Transverse colon (tissue), 4 donors: ENCODE data around the gene PDE6D. TPM values are rescaled to one million over a fixed set of nuclear protein-coding genes. Genes with fewer than 3 reads are reported as not detected.

Experiments used
- DNase-seq: peaks from one replicate; pipeline ENCODE4 v3.0.0-alpha.2; 2019
- H3K27ac ChIP-seq, 4 donors: fragments of 200-600 bp; sonication (generic); 2 replicates each; pipeline ENCODE4 v1.5.1; 2016 to 2018; ENCODE audit warnings: inconsistent platforms in 4 of 4
- H3K27me3 ChIP-seq: fragments of 200-600 bp; sonication (generic); 2 replicates; pipeline ENCODE4 v1.5.1; 2017; ENCODE audit warnings: inconsistent platforms
- H3K36me3 ChIP-seq, 4 donors: fragments of 200-600 bp; sonication (generic); 2 replicates each; pipeline ENCODE4 v1.5.1; 2017 to 2019; ENCODE audit warnings: inconsistent platforms in 4 of 4
- H3K4me1 ChIP-seq, 4 donors: fragments of 200-600 bp; sonication (generic); 2 replicates each; pipeline ENCODE4 v1.5.1; 2017 to 2020; ENCODE audit warnings: inconsistent platforms in 4 of 4
- H3K4me3 ChIP-seq, 4 donors: fragments of 200-600 bp; sonication (generic); 1 replicate in 1 of 4; 2 replicates in 3 of 4; pipeline versions ENCODE4 v1.5.1 to v1.6.1; 2017 to 2019; ENCODE audit warnings: inconsistent platforms in 4 of 4
- H3K9me3 ChIP-seq, 2 donors: fragments of 200-600 bp; sonication (generic); 2 replicates each; pipeline ENCODE4 v1.5.1; 2017 to 2019; ENCODE audit warnings: inconsistent platforms in 2 of 2
- EP300 ChIP-seq: sonication (generic); formaldehyde crosslinking; IDR thresholded peaks from one replicate; pipeline ENCODE4 v1.6.1; 2017; ENCODE audit warnings: antibody characterized with exemption, low read depth
- POLR2A ChIP-seq: fragments of 450-650 bp; IDR thresholded peaks from one replicate; pipeline ENCODE4 v1.6.1; 2016; ENCODE audit warnings: antibody characterized with exemption, mild to moderate bottlenecking, moderate library complexity
- POLR2AphosphoS5 ChIP-seq, 3 donors: sonication (generic); formaldehyde crosslinking; IDR thresholded peaks; one replicate each; pipeline ENCODE4 v1.6.1; 2016; ENCODE audit warnings: antibody characterized with exemption in 3 of 3
- WGBS, 2 donors: methylation state at CpG; one replicate each; pipeline ENCODE4 v1.1.5; 2018; ENCODE audit warnings: low coverage in 1 of 2; 5-methylcytosine and 5-hydroxymethylcytosine counted together
- in situ Hi-C, 4 donors: fragments of 200-750 bp; cut with MboI; loops; one replicate each; pipeline versions ENCODE4 v1.15.0 to v1.15.1; 2017; ENCODE audit warnings: low sequenced_read_pairs in 3 of 4, low pct_ligation_motif_present in 1 of 4, low pct_unique_long_range_greater_than_20kb in 1 of 4
- intact Hi-C: fragments of 100-400 bp; cut with DNase I; formaldehyde crosslinking; loops from one replicate; pipeline ENCODE4 v1.15.1; 2023; ENCODE audit warnings: low total_unique reads
- total RNA-seq, 4 donors: library from RNA; depleted of rRNA; stranded (reverse); fragments of >200 nt; gene quantifications; one replicate each; pipeline ENCODE4 v1.1.0, GENCODE V29; 2016
- TF ChIP-seq, protein P1 (sequence below), 5 experiments: fragments of 200-600 bp in 3 of 5; fragments of 450-650 bp in 2 of 5; sonication (generic) in 3 of 5; IDR thresholded peaks; 1 replicate in 2 of 5; 2 replicates in 3 of 5; pipeline ENCODE4 v1.5.1; 2016 to 2017; ENCODE audit warnings: antibody characterized with exemption in 5 of 5, inconsistent platforms in 3 of 5, mild to moderate bottlenecking in 2 of 5, moderate library complexity in 1 of 5

PDE6D gene
- total RNA-seq, 4 donors from 2014 or later = 4.8 to 34.1 (median 20.7) TPM

DNA sequence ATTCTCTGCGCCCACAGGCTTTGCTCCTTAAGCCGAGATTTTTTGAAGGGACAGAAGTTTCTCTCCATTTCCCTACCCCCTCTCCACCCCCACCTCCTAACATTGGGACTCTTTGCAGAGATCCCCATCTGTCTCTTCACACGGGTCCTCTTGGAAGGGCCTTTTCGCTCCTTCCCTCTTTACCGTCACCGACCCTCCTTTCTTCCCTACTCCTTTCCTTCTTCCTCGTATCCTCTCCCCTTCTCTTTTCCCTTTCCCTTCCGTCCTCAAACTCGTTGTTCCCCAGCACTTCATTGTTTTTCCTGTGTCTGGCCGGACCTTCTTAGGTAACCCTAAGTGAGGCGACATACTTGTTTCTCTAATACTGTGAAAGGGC is 5.8 kb upstream of the PDE6D start:
- in situ Hi-C loops = no loop called here
- intact Hi-C loops = no loop called here
- TF ChIP-seq, protein P1, sequence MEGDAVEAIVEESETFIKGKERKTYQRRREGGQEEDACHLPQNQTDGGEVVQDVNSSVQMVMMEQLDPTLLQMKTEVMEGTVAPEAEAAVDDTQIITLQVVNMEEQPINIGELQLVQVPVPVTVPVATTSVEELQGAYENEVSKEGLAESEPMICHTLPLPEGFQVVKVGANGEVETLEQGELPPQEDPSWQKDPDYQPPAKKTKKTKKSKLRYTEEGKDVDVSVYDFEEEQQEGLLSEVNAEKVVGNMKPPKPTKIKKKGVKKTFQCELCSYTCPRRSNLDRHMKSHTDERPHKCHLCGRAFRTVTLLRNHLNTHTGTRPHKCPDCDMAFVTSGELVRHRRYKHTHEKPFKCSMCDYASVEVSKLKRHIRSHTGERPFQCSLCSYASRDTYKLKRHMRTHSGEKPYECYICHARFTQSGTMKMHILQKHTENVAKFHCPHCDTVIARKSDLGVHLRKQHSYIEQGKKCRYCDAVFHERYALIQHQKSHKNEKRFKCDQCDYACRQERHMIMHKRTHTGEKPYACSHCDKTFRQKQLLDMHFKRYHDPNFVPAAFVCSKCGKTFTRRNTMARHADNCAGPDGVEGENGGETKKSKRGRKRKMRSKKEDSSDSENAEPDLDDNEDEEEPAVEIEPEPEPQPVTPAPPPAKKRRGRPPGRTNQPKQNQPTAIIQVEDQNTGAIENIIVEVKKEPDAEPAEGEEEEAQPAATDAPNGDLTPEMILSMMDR (IDR thresholded peaks at IDR 0.05) = peak in 1 of 5 experiments; percentile 2
- TF ChIP-seq POLR2A = no peak
- Histone ChIP-seq H3K4me1 (peaks cover 15 to 50% (median 38%) of the 10 kb centered on the region in 4 donors), H3K27me3 (no peaks in the 10 kb centered on the region), H3K4me3 (peak overlapping the region; percentile 72 to 97 (median 88)), H3K27ac (peak overlapping the region; percentile 74 to 84 (median 78)), H3K9me3 (no peaks in the 10 kb centered on the region), H3K36me3 (peaks cover 0 to 4% (median 0%) of the 10 kb centered on the region in 4 donors)
- no peak for DNase-seq
- 18 to 32% methylated on average over 11 of the region's 11 CpGs for WGBS, 2 donors

DNA sequence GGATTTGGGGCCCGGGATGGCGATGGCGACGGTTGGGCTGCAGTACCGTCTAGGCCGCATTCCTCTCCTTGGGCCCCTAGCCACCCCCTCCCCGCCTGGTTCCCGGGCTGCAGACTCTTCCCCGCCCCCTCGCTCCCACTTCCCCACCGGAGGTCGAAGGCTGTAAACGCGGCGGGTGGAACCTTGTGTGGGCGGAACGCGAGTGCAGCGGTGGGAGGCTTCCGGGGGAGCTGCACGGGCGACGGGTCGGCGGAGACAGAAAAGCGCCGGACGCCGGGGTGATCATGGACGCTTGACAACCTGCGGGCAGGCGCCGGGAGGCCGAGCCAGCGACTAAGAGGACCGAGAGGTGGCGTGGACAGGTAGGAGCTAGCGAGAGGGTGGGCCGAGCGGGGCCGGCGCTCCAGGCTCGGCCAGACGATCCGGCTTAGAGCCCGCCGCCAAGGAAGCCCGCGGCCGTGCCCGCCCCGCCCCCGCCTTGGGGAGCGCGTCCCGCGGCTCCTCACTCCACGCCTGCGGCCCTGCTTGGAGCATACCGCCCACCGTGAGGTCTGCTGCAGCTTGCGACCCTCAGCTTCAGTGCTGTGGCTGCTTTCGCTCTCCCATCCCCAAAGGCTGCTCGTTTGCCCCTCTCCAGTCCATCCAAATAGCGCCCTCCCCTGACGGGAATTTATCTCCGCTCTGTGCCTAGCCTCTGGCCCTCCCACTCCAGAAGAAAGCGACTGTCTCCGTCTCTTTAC is 5.3 kb upstream of the PDE6D start, which contains the start of gene COPS7B:
Gene COPS7B (plus strand): TSS at position 269 of the 740 bp plus-strand sequence. CDS start 2,126 bp downstream, outside the sequence.
- WGBS, 2 donors = 0 to 1% methylated on average over 4 to 52 of the region's 69 CpGs
- intact Hi-C loops = no loop called here

DNA sequence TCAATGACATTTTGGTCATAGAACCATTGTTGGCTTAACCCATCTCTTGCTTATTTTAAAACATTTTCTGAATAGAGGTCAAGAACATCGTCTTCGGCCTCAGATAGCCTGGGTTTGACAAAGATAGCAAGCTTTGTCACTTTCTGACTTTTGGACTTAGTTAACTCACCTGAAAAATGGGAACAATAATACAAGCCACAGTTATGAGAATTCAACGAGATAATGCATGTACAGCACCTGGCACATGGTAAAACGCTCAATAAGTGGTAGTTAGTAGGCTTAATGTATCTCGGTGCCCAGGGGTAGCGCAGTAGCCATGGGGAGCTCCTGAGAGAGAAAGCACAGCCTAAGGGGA is 4.7 kb upstream of the PDE6D start:
- H3K4me3 ChIP-seq = peak overlapping the region; percentile 72 to 97 (median 88)
- in situ Hi-C loops (no loop called here), intact Hi-C loops (no loop called here)
- H3K27ac ChIP-seq = peak overlapping the region; percentile 74 to 84 (median 78)
- no peaks in the 10 kb centered on the region for H3K27me3 ChIP-seq
- peaks cover 15 to 50% (median 39%) of the 10 kb centered on the region in 4 donors for H3K4me1 ChIP-seq
- WGBS, 2 donors = 25 to 29% methylated on average over 6 of the region's 6 CpGs
- H3K36me3 ChIP-seq = no peaks in the 10 kb centered on the region
- TF ChIP-seq POLR2AphosphoS5 (IDR thresholded peaks at IDR 0.05) (no peak), EP300 (no peak), POLR2A (no peak)
- TF ChIP-seq, protein P1 (IDR thresholded peaks at IDR 0.05) = no peak
- no peaks in the 10 kb centered on the region for H3K9me3 ChIP-seq
- no peak for DNase-seq

More for the DNA sequence above, 5.3 kb upstream of the PDE6D start, which contains the start of gene COPS7B:
- Histone ChIP-seq H3K4me3 (peak within 1 kb of the TSS; percentile 72 to 97 (median 88)), H3K36me3 (no peaks in the 10 kb centered on the region), H3K27me3 (no peaks in the 10 kb centered on the region), H3K9me3 (no peaks in the 10 kb centered on the region), H3K27ac (peak within 1 kb of the TSS; percentile 74 to 84 (median 78)), H3K4me1 (peaks cover 15 to 50% (median 38%) of the 10 kb centered on the region in 4 donors)
- TF ChIP-seq EP300 (no peak), POLR2AphosphoS5 (IDR thresholded peaks at IDR 0.05) (peak in 2 of 3 donors; percentile 55 to 58), POLR2A (no peak)
- TF ChIP-seq, protein P1 (IDR thresholded peaks at IDR 0.05) = peak in 3 of 5 experiments; percentile 17 to 25 (median 21)
- in situ Hi-C loops = no loop called here
- DNase-seq = peak; percentile 79

DNA sequence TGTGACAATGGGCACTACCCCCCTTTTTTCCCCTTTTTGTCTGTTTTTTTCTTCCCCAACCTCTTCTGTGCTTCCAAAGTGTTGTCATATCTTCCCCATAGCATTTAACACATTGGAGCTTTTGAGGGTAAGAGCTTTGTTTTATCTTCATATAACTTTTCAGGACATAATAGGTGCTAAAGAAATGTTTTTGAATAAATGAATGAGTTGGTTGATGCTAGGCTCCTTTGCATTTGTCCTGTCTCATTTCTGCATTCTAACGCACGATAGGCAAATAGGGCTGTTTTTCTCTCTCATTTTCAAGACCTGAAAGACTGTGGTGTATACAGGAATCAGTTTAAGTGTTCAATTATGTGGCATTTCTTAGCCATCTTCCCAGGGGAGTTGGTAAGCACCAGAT is 4.3 kb upstream of the PDE6D start:
- in situ Hi-C loops = no loop called here
- no peaks in the 10 kb centered on the region for H3K9me3 ChIP-seq
- intact Hi-C loops = no loop called here
- no peak for TF ChIP-seq POLR2AphosphoS5 (IDR thresholded peaks at IDR 0.05)
- TF ChIP-seq, protein P1 (IDR thresholded peaks at IDR 0.05) = no peak
- TF ChIP-seq EP300 = no peak
- TF ChIP-seq POLR2A = no peak
- no peaks in the 10 kb centered on the region for H3K36me3 ChIP-seq
- no peak overlapping the region for H3K27ac ChIP-seq
- DNase-seq = no peak
- H3K27me3 ChIP-seq = no peaks in the 10 kb centered on the region
- 69 to 82% methylated on average over 2 of the region's 2 CpGs for WGBS, 2 donors
- no peak overlapping the region for H3K4me3 ChIP-seq
- peaks cover 15 to 51% (median 41%) of the 10 kb centered on the region in 4 donors for H3K4me1 ChIP-seq
